Stromal cell of bone marrow (primary cell): ENCODE measurements around the gene TMEM181.
"Not testable (repeated sequence)": the region's sequence is repeated elsewhere in the genome, so short reads cannot be mapped to it uniquely, and the experiment has no call there.

Experiments
- DNase-seq: peaks from one replicate; pipeline ENCODE4 v3.0.0-alpha.2; 2012; ENCODE audit warnings: low read depth

The TMEM181 gene

GRCh38 chr6:158621694-158622544 lies 62.0 kb downstream of the TMEM181 start:
- no peak for DNase-seq

GRCh38 chr6:158622545-158623190 lies 62.8 kb downstream of the TMEM181 start:
- DNase-seq, result no peak

- no peak for DNase-seq
These were observed 65.1 kb downstream of the TMEM181 start for GRCh38 chr6:158624684-158625682.

GRCh38 chr6:158625881-158626305 lies 66.0 kb downstream of the TMEM181 start:
- DNase-seq, result no peak

GRCh38 chr6:158626360-158627167 lies 66.7 kb downstream of the TMEM181 start:
- DNase-seq, result no peak

- no peak for DNase-seq
These were observed 67.5 kb downstream of the TMEM181 start for GRCh38 chr6:158627168-158627939.

GRCh38 chr6:158627940-158628211 lies 68.0 kb downstream of the TMEM181 start:
- no peak for DNase-seq

GRCh38 chr6:158628542-158628941 lies 68.7 kb downstream of the TMEM181 start:
- no peak for DNase-seq

GRCh38 chr6:158629367-158630221 lies 69.7 kb downstream of the TMEM181 start:
- DNase-seq, result no peak

GRCh38 chr6:158630938-158631616 lies 71.2 kb downstream of the TMEM181 start:
- peak; percentile 67 for DNase-seq

- peak; percentile 72 for DNase-seq
These were observed 72.0 kb downstream of the TMEM181 start for GRCh38 chr6:158631678-158632537.

- DNase-seq, result not testable (repeated sequence)
These were observed 72.7 kb downstream of the TMEM181 start for GRCh38 chr6:158632538-158633119.

- DNase-seq, result no peak
These were observed 73.2 kb downstream of the TMEM181 start for GRCh38 chr6:158633127-158633526.

GRCh38 chr6:158634695-158635426 lies 75.0 kb downstream of the TMEM181 start:
- no peak for DNase-seq

- DNase-seq, result no peak
These were observed 75.7 kb downstream of the TMEM181 start for GRCh38 chr6:158635427-158636073.

- DNase-seq, result no peak
These were observed 76.9 kb downstream of the TMEM181 start for GRCh38 chr6:158636778-158637177.
